AG08396 (cell line): ENCODE data around the gene CRB2.
"Not testable (repeated sequence)": the region's sequence is repeated elsewhere in the genome, so short reads cannot be mapped to it uniquely, and the experiment has no call there.

Experiments used
- DNase-seq: peaks from one replicate; pipeline ENCODE4 v3.0.0; 2012; ENCODE audit warnings: low spot score, mixed read lengths

The CRB2 gene

DNA sequence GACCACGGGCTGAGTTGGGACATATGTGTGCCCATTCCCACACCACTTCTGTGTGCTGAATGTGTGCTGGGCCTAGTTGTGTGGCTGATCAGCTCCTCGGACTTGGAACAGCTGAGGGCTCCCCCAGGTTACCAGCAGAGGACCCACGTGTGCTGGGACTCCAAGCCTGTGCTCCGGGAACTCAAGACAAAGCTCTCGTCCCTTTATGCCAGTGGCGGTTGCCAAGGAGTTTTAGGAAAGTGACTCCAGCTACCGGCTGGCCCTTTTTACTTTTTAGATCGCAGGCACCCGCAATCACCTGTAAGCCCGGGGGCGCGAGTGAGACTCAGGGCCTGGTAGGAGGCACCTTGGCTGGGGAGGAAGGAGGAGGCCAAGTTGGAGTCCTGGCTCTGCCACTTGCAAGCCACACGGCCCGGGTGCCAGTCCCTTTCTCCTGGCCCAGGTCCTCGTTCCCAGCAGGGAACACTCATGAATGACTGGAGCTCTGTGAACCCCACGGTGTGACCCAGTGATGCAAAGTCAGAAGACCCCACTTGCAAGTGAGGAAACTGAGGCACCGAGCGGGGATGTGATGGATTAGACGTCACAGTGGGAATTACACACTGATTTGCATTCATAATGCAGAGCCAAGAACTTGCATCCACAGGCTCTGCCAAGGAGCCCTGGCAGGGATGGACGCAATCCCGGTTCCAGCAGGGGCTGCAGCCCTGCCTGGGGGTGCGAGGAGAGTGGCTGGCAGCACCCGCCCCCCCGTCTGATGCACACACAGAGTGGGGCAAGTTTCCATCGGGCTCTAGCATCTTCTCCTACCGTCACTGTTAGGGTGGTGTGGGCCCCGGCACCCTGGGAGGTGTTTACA is 26.9 kb downstream of the CRB2 start:
- DNase-seq: no peak

DNA sequence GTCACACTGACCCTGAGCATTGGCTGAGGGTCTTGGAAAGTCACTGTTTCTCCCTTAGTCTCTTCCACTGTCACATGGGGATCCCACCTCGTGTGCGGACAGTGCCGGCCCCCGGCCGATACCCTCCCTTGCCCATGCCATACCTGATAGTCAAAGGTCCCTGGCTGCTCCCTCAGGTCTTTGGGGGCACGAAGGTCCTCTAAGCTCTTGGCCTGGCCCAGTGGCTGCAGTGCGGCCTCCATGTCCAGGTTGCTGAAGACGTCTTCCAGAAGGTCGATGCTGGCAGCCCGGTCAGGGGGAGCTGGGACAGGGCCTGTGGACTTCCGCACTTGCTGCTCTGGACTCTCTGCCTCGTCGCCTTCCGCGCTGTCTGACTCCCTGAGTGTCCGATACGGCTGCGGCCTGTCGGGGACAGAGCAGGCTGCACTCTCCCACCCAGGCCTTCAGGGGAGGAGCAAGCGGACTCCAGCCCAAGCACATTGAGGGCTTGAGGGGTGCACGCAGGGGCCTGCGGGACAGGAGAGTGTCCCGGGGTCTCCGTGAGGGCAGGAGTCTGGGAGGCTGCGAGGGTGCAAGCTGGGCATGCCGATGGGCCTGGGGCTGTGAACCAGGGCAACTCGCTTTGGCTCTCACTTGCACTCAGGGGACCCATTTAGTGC is 27.6 kb downstream of the CRB2 start:
- no peak for DNase-seq

DNA sequence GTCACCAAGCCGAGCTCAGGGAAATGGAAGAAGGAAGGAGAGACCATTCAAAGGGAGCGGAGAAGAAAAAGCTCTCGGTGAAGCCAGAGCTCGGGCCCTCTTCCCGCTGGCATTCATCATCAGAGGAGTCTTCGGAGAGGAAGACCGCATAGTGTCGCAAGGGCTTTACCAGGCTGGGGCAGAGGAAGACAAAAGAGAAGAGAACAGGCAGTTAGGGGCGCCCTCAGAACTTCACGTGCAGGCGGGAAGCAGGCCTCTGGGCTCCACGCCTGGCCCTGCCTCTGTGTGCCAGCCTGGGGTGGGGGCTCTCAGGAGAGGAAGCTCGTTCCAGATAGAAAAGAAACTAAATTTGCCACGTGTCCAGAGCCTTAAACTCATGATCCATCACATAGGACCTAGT is 31.7 kb downstream of the CRB2 start:
- no peak for DNase-seq

DNA sequence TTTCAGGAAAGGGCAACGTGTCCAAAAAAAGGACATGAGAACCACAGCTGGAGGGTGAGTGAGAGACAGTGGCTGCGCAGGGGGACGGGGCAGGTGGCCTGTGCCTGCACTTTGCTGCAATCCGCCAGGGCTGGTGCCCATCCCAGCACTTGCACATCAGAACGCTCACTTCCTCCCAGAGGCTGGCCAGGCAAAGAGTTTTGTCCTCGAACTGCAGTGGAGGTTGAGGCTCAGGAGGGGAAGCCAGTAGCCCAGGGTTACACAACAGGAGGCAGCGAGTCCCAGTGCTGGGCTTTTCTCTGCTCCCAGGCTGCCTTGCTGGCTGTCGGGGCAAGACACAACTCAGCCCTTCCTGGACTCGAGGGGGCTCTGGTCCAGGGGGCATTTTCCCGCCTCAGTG is 33.1 kb downstream of the CRB2 start:
- DNase-seq: no peak

GRCh38 chr9:123389698-123390097 is 33.7 kb downstream of the CRB2 start:
- no peak for DNase-seq

DNA sequence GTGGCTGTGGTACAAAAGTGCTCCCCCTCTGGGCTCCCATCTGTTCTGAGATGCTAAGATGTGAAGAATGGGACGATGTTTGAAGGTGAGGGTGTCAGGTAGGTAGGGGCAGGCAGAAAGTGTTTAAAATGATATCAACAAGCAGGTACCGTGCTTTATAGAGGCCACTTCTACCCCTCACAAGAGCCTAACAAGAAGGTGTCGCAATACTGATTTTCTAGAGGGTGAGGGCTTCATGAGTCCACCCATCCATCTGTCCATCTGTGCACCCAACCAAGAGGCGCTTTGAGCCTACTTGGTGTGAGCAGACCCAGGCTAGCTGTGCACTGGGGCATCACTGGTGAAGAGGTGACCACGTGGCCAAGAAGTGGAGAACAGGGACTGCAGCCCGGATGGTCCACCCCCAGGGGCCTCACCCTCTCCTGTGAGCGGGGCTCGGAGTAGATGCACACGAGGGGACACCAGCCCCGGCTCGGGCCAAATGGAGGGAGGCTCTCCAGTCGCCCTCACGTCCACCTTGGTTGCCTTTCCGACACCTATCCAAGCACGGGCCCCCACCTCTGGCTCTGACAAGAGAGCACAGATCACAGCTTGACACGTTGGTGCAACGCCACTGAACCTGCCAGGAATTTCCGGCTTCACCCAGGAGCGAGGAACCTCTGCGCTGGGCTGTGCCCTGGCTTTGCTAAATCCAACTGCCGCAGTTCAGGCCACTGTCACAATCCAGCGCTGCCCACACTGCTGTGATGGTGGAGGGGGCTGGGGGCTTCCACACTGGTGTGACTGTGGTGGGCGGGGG is 34.5 kb downstream of the CRB2 start:
- no peak for DNase-seq

GRCh38 chr9:123391233-123391632 is 35.2 kb downstream of the CRB2 start:
- no peak for DNase-seq

DNA sequence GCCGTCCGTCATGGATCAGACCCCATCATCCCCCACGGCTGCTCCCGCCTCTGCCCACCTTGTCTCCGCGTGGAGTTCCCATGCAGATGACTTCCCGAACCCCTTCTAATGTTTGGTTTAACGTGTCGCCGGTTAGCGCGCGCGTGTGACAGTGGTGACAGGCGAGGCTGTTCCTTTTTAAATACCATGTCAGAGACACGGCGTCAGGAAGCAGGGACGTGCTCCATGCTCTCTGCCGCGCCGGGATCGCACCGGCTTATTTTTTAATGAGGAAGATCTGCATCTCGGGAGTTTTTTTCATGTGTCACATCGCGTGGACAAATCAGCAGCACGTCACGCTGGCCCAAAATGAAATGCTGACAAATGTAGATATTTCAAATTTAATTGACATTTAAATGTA is 35.9 kb downstream of the CRB2 start:
- DNase-seq: no peak

DNA sequence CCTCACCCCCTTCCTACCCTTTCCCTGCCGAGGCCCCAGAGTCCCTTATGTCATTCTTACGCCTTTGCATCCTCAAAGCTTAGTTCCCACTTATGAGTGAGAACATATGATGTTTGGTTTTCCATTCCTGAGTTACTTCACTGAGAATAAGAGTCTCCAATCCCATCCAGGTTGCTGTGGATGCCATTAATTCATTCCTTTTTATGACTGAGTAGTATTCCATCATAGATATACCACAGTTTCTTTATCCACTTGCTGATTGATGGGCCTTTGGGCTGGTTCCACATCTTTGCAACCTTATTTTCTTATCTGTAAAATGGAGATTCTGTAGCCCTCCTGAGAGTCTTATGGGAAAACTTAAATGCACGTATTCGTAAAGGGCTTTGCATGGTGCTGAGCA is 36.8 kb downstream of the CRB2 start:
- DNase-seq: no peak

- DNase-seq: no peak
These were observed 38.6 kb downstream of the CRB2 start for GRCh38 chr9:123394291-123395235.

DNA sequence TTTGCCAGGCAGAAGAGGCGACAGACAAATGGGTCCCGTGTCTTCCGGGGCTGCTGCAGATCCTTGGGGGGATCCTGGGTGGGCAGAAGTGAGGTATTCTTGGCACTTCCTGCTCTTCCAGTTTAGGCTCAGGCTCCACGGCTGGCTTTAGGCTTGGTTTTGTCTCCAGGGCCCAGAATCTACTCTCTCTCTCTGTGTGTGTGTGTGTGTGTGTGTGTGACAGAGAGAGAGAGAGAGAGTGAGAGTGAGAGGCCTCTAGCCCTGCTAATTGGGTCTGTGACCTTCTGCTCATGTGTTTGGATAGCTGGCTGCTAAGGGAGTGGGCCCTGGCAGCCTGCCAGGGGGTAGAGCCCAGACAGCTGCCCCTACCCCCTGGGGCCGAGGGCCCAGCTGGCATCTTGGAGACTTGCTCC is 39.3 kb downstream of the CRB2 start:
- no peak for DNase-seq

DNA sequence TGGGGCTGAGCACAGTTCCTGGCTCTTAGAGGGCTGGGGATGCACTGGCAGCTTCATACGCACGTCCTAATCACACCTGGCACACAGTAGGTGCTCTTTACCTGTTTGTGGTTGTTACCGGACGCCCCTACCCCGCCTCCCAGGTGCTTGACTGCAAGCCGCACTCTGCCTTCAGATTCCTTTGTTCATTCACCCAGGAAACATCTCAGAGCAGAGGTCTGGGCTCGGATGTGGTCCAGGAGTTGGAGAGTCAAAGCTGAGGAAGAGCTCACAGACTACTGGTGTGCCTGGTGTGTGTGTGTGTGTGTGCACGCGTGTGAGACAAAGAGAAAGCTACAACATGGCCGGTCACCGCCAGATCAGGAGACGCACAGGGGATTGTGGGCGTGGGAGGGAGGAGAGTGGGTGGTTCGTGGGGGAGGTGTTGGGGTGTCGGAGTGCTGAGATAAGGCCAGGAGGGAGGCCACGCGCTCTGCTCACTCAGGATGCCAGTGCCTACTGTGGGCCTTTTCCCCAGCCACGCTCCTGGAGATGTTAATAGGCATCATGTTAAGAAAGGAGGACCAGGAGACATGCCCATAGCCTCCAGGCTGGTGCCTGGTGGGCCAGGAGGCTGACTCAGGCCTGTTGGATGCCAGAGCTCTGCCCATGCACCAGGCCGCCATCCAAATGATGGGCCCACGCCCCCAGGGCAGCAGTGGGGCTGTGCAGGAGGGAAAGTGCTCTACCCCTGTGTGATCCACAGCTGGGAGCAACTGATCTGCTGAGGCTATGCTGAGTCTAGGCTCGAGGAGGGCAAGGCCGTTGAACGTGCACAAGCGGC is 39.9 kb downstream of the CRB2 start:
- DNase-seq: no peak

GRCh38 chr9:123397975-123398374 is 42.0 kb downstream of the CRB2 start:
- no peak for DNase-seq

DNA sequence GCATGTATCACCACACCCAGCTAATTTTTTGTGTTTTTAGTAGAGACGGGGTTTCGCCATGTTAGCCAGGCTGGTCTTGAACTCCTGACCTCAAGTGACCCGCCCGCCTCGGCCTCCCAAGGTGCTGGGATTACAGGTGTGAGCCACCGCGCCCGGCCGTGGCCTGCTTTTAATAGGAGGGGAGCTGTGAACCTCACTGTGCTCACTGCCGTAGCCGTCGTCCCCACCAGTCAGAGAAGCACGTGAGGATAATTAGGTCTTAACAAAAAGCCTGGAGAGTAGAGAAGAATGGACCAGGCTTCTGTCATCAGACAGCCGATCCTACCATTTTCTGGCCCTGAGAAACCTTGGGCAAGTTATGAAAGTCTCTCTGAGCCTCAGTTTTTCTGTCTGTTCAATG is 42.9 kb downstream of the CRB2 start:
- DNase-seq: not testable (repeated sequence)

GRCh38 chr9:123399803-123400378 is 43.9 kb downstream of the CRB2 start:
- DNase-seq: no peak

DNA sequence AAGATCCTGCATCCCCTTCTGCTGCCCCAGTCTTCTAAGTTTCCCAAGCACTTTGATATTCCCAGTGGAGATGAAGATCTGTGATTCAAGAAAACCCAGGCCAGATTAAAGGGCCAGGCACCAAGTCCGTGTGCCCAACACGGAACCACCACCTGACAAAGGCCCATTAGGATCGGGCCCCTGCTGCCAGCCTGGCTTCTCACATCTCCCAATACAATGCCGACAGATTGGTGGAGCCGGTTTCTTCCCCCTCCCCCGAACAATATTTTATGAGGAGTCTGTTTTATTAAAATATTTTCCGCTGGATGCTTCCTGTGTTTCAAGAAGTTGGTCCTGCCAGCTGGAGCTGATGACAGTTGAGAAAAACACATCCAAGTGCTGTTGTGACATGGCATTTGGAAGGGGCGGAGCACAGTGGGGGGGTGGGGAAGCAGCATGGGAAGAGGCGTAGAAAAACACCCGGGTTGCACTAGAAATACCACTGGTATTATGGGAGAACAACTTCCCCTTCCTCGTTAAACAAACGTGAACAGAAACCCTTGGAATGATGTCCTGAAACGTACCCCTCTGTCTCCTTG is 45.0 kb downstream of the CRB2 start:
- DNase-seq: no peak

DNA sequence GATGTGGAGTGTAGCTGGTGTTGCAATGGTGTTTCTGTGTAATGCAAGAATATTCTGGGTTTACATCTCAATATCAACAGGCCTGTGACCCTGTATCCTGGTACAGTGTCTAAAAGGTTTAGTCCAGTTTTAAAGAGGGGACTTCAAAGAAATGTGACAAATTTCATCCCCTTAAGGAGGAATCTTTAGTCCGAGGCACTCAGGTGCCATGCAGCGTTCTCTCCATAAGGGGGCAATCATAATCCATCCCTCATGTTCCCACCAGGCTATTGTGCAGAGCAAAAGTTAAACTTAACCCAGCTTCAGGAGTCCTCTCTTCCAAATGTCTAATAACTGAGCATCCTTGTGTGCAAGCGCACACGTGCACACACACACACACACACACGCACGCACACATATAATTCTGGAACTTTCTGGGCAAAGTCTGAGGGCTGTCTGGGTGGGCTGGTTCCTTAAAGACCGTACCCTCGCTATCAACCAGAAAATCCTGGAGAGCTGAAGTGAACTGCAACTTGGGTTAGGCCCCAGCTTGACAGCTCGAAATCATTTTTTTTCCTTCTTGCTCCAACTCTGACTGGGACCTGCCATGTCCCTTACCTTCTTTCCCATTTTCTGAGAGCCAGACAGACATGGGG is 46.0 kb downstream of the CRB2 start:
- peak; percentile 81 for DNase-seq

DNA sequence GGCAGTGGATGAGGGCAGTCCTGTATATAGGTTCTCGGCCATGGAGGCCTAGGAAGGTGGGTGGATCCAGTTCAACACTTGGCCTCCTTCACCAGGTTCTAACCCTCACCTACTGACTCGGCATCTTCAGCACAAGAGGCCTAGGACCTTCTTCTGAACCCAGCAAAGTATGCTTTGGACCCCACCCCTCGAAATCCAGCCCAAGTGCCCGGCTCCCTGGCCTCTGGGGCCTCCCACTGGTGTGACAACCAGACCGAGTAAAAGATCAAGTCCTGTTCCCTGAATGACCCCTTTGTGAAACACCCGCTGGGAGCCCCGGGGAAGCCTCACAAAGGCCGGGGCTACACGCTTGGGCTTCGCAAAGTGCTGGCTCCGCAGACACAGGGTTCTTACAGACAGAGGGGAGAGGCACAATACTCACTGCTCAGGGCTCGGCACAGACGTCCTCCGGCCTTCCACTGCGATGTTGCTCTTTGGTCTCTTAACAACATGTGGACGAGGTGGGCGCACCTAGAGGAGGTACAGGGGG is 47.0 kb downstream of the CRB2 start:
- DNase-seq: no peak

GRCh38 chr9:123406016-123406415 is 50.0 kb downstream of the CRB2 start:
- DNase-seq: no peak
